ENCODE results near the gene PODXL.
"Not testable (repeated sequence)": the region's sequence is repeated elsewhere in the genome, so short reads cannot be mapped to it uniquely, and the experiment has no call there.

PODXL gene

DNA sequence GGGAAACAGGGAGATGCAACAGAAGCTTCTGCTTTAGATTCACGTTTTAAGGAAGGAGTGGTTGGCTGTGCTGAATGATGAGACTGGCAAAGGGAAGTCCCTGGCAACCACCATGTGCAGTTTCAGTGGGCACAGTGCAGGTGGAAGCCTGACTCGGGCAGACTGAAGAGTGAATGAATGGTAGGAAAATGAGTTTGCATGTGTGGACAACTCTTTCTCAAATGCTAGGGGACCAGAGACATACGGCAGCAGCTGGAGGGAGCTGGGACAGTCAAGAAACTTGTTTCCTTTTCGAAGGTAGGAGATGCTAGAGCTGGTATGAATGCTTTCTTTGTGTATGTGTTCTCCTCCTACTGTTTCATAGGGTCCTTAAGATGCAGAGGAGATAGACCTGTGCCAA is 29.0 kb downstream of the PODXL start:
- H3K9ac ChIP-seq (ENCODE audit: low read depth in 1 of 2, low read length in 2 of 2), result no peak overlapping the region
- H3K27ac ChIP-seq (ENCODE audit: low read depth, low read length), result no peak overlapping the region
- no peaks in the 10 kb centered on the region for H3K36me3 ChIP-seq (ENCODE audit: control insufficient read depth in 1 of 2, insufficient read depth in 2 of 2, low read length in 2 of 2)
- H3K9me3 ChIP-seq (ENCODE audit: control insufficient read depth in 1 of 2, low read length in 2 of 2), result no peaks in the 10 kb centered on the region
- H3K27me3 ChIP-seq (ENCODE audit: control insufficient read depth in 1 of 2, insufficient read depth in 2 of 2, low read length in 2 of 2), result no peaks in the 10 kb centered on the region
- H3K4me3 ChIP-seq (ENCODE audit: low read depth in 1 of 2, low read length in 2 of 2), result no peak overlapping the region
- peaks cover under 1 to 2% of the 10 kb centered on the region in 2 donors for H3K4me1 ChIP-seq (ENCODE audit: control insufficient read depth in 1 of 2, insufficient read depth in 2 of 2, low read length in 2 of 2)

- H3K36me3 ChIP-seq (ENCODE audit: control insufficient read depth in 1 of 2, insufficient read depth in 2 of 2, low read length in 2 of 2), result no peaks in the 10 kb centered on the region
- H3K4me3 ChIP-seq (ENCODE audit: low read depth in 1 of 2, low read length in 2 of 2), result no peak overlapping the region
- no peaks in the 10 kb centered on the region for H3K27me3 ChIP-seq (ENCODE audit: control insufficient read depth in 1 of 2, insufficient read depth in 2 of 2, low read length in 2 of 2)
- H3K27ac ChIP-seq (ENCODE audit: low read depth, low read length), result no peak overlapping the region
- peaks cover 12 to 13% of the 10 kb centered on the region in 2 donors for H3K4me1 ChIP-seq (ENCODE audit: control insufficient read depth in 1 of 2, insufficient read depth in 2 of 2, low read length in 2 of 2)
- H3K9me3 ChIP-seq (ENCODE audit: control insufficient read depth in 1 of 2, low read length in 2 of 2), result no peaks in the 10 kb centered on the region
- no peak overlapping the region for H3K9ac ChIP-seq (ENCODE audit: low read depth in 1 of 2, low read length in 2 of 2)
Measured at GRCh38 chr7:131525820-131526219, 30.6 kb downstream of the PODXL start.

DNA sequence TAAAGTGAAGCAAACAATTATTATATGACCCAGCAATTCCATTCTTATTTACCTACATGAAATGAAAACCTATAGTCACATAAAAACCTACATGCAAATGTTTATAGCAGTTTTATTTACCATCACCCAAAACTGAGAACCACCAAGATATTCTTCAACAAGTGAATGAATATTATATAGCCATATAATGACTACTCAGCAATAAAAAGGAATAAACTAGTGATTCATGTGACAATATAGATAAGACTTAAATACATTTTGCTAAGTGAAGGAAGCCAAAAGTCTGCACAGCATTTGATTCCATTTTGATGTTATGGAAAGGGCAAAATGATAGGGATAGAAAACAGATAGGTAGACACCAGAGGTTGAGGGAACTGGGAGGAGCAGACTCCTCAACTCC is 31.7 kb downstream of the PODXL start:
- Histone ChIP-seq H3K9me3 (ENCODE audit: control insufficient read depth in 1 of 2, low read length in 2 of 2) (no peaks in the 10 kb centered on the region), H3K27ac (ENCODE audit: low read depth, low read length) (no peak overlapping the region), H3K4me1 (ENCODE audit: control insufficient read depth in 1 of 2, insufficient read depth in 2 of 2, low read length in 2 of 2) (peaks cover 12 to 13% of the 10 kb centered on the region in 2 donors)

DNA sequence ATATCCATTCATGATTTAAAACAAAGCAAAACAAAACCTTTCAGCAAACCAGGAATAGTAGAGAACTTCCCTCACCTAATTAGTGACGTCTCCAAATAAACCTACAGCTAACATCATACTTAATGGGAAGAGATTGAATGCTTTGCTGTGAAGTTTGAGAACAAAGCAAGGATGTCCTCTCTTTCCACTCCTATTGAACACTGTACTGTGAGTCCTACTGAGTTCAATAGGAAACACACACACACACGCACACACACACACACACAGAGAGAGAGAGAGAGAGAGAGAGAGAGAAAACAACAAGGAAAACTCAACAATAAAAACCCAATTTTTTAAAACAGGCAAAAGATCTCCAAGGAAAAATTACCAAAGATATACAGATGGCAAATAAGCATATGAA is 32.3 kb downstream of the PODXL start:
- H3K4me3 ChIP-seq (ENCODE audit: low read depth in 1 of 2, low read length in 2 of 2), result no peak overlapping the region
- no peak overlapping the region for H3K9ac ChIP-seq (ENCODE audit: low read depth in 1 of 2, low read length in 2 of 2)
- no peak overlapping the region for H3K27ac ChIP-seq (ENCODE audit: low read depth, low read length)
- H3K4me1 ChIP-seq (ENCODE audit: control insufficient read depth in 1 of 2, insufficient read depth in 2 of 2, low read length in 2 of 2), result peaks cover 12 to 13% of the 10 kb centered on the region in 2 donors
- no peaks in the 10 kb centered on the region for H3K27me3 ChIP-seq (ENCODE audit: control insufficient read depth in 1 of 2, insufficient read depth in 2 of 2, low read length in 2 of 2)
- no peaks in the 10 kb centered on the region for H3K9me3 ChIP-seq (ENCODE audit: control insufficient read depth in 1 of 2, low read length in 2 of 2)
- no peaks in the 10 kb centered on the region for H3K36me3 ChIP-seq (ENCODE audit: control insufficient read depth in 1 of 2, insufficient read depth in 2 of 2, low read length in 2 of 2)

More for the DNA sequence above, 31.7 kb downstream of the PODXL start:
- Histone ChIP-seq H3K27me3 (ENCODE audit: control insufficient read depth in 1 of 2, insufficient read depth in 2 of 2, low read length in 2 of 2) (no peaks in the 10 kb centered on the region), H3K9ac (ENCODE audit: low read depth in 1 of 2, low read length in 2 of 2) (no peak overlapping the region), H3K4me3 (ENCODE audit: low read depth in 1 of 2, low read length in 2 of 2) (no peak overlapping the region), H3K36me3 (ENCODE audit: control insufficient read depth in 1 of 2, insufficient read depth in 2 of 2, low read length in 2 of 2) (no peaks in the 10 kb centered on the region)

DNA sequence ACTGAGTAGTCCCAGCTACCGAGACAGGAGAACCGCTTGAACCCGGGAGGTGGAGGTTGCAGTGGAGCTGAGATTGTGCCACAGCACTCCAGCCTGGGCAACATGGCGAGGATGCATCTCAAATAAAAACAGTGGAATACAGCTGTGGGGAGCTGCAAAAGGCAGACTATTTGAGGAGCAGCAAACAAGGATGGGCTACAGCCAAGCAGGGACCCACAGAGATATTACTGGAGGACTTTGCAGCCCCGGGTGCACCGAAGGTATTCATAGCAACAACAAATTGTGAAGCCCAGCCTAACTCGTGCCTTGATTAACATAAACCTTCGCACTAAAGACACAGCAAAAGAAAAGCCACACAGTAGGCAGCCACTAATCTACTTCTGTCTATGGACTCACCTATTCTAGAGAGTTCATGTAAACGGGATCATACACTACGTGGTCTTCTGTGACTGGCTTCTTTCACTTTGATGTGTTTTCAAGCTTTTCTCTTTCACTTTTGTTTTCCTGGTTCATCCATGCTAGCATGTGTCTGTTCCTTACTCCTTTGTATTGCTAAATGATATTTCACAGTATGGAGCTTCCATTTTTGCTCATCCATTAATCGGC is 34.0 kb downstream of the PODXL start:
- Histone ChIP-seq H3K9me3 (ENCODE audit: control insufficient read depth in 1 of 2, low read length in 2 of 2) (no peaks in the 10 kb centered on the region), H3K9ac (ENCODE audit: low read depth in 1 of 2, low read length in 2 of 2) (no peak overlapping the region), H3K27me3 (ENCODE audit: control insufficient read depth in 1 of 2, insufficient read depth in 2 of 2, low read length in 2 of 2) (no peaks in the 10 kb centered on the region), H3K27ac (ENCODE audit: low read depth, low read length) (no peak overlapping the region), H3K36me3 (ENCODE audit: control insufficient read depth in 1 of 2, insufficient read depth in 2 of 2, low read length in 2 of 2) (no peaks in the 10 kb centered on the region), H3K4me1 (ENCODE audit: control insufficient read depth in 1 of 2, insufficient read depth in 2 of 2, low read length in 2 of 2) (peaks cover 12 to 13% of the 10 kb centered on the region in 2 donors), H3K4me3 (ENCODE audit: low read depth in 1 of 2, low read length in 2 of 2) (peak overlapping the region; percentile 45 to 58)

- H3K27me3 ChIP-seq (ENCODE audit: control insufficient read depth in 1 of 2, insufficient read depth in 2 of 2, low read length in 2 of 2), result no peaks in the 10 kb centered on the region
- peaks cover 12 to 13% of the 10 kb centered on the region in 2 donors for H3K4me1 ChIP-seq (ENCODE audit: control insufficient read depth in 1 of 2, insufficient read depth in 2 of 2, low read length in 2 of 2)
- H3K4me3 ChIP-seq (ENCODE audit: low read depth in 1 of 2, low read length in 2 of 2), result peak overlapping the region in 1 of 2 donors; percentile 21
- H3K27ac ChIP-seq (ENCODE audit: low read depth, low read length), result no peak overlapping the region
- no peak overlapping the region for H3K9ac ChIP-seq (ENCODE audit: low read depth in 1 of 2, low read length in 2 of 2)
- H3K9me3 ChIP-seq (ENCODE audit: control insufficient read depth in 1 of 2, low read length in 2 of 2), result no peaks in the 10 kb centered on the region
- no peaks in the 10 kb centered on the region for H3K36me3 ChIP-seq (ENCODE audit: control insufficient read depth in 1 of 2, insufficient read depth in 2 of 2, low read length in 2 of 2)
Measured at GRCh38 chr7:131521651-131522163, 34.7 kb downstream of the PODXL start.

GRCh38 chr7:131518626-131519025 is 37.8 kb downstream of the PODXL start:
- Histone ChIP-seq H3K27me3 (ENCODE audit: control insufficient read depth in 1 of 2, insufficient read depth in 2 of 2, low read length in 2 of 2) (no peaks in the 10 kb centered on the region), H3K27ac (ENCODE audit: low read depth, low read length) (no peak overlapping the region), H3K4me3 (ENCODE audit: low read depth in 1 of 2, low read length in 2 of 2) (no peak overlapping the region), H3K9ac (ENCODE audit: low read depth in 1 of 2, low read length in 2 of 2) (no peak overlapping the region), H3K36me3 (ENCODE audit: control insufficient read depth in 1 of 2, insufficient read depth in 2 of 2, low read length in 2 of 2) (no peaks in the 10 kb centered on the region), H3K4me1 (ENCODE audit: control insufficient read depth in 1 of 2, insufficient read depth in 2 of 2, low read length in 2 of 2) (peaks cover 12 to 16% of the 10 kb centered on the region in 2 donors), H3K9me3 (ENCODE audit: control insufficient read depth in 1 of 2, low read length in 2 of 2) (no peaks in the 10 kb centered on the region)

- Histone ChIP-seq H3K9me3 (ENCODE audit: control insufficient read depth in 1 of 2, low read length in 2 of 2) (no peaks in the 10 kb centered on the region), H3K36me3 (ENCODE audit: control insufficient read depth in 1 of 2, insufficient read depth in 2 of 2, low read length in 2 of 2) (no peaks in the 10 kb centered on the region), H3K4me1 (ENCODE audit: control insufficient read depth in 1 of 2, insufficient read depth in 2 of 2, low read length in 2 of 2) (peaks cover 11 to 19% of the 10 kb centered on the region in 2 donors), H3K27me3 (ENCODE audit: control insufficient read depth in 1 of 2, insufficient read depth in 2 of 2, low read length in 2 of 2) (no peaks in the 10 kb centered on the region), H3K9ac (ENCODE audit: low read depth in 1 of 2, low read length in 2 of 2) (no peak overlapping the region), H3K27ac (ENCODE audit: low read depth, low read length) (no peak overlapping the region), H3K4me3 (ENCODE audit: low read depth in 1 of 2, low read length in 2 of 2) (no peak overlapping the region)
Measured at GRCh38 chr7:131517218-131517923, 39.1 kb downstream of the PODXL start.

- H3K9me3 ChIP-seq (ENCODE audit: control insufficient read depth in 1 of 2, low read length in 2 of 2); H3K27me3 ChIP-seq (ENCODE audit: control insufficient read depth in 1 of 2, insufficient read depth in 2 of 2, low read length in 2 of 2); H3K9ac ChIP-seq (ENCODE audit: low read depth in 1 of 2, low read length in 2 of 2); H3K4me1 ChIP-seq (ENCODE audit: control insufficient read depth in 1 of 2, insufficient read depth in 2 of 2, low read length in 2 of 2); H3K4me3 ChIP-seq (ENCODE audit: low read depth in 1 of 2, low read length in 2 of 2); H3K27ac ChIP-seq (ENCODE audit: low read depth, low read length); H3K36me3 ChIP-seq (ENCODE audit: control insufficient read depth in 1 of 2, insufficient read depth in 2 of 2, low read length in 2 of 2): not testable (repeated sequence)
Measured at GRCh38 chr7:131515471-131515870, 41.0 kb downstream of the PODXL start.

DNA sequence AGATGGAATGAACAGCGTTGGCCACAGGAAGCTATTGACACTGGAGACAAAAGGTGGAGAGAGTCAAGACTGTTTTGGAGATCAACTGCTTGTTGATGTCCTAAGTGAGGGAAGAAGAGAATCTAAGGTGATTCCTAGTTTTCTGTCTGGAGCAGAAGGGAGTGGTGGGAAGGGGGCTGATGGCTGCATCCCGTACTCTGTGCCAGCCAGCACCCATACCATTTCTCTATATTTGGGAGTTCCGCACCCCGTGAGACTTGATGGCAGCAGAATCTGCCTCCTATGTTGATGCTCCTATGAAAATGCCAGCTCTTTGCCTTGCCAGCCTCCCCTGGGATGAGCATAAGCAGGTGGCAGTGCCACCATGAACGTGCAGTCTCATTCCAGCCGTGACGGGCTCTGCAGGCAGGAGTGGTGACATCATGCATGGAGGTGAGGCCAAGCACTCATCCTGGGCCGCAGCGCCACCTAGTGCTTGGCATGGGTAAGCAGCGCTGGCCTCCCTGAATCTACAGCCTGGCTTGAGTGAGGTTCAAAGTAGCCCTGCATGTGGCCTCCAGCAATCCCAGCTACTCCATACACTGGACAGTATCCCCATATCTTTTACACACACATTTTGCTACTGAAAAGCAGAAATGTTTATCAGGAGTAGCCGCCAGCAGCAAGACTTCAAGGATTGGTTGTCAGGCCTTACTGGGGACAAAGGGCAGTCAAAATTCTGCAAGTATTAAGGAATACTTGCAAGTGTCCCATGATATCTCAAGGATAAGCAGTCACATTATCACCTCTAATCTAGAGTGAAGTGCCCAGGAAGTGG is 43.0 kb downstream of the PODXL start:
- Histone ChIP-seq H3K9ac (ENCODE audit: low read depth in 1 of 2, low read length in 2 of 2) (no peak overlapping the region), H3K4me1 (ENCODE audit: control insufficient read depth in 1 of 2, insufficient read depth in 2 of 2, low read length in 2 of 2) (peaks cover 0 to 9% of the 10 kb centered on the region in 2 donors), H3K27me3 (ENCODE audit: control insufficient read depth in 1 of 2, insufficient read depth in 2 of 2, low read length in 2 of 2) (no peaks in the 10 kb centered on the region), H3K9me3 (ENCODE audit: control insufficient read depth in 1 of 2, low read length in 2 of 2) (no peaks in the 10 kb centered on the region), H3K27ac (ENCODE audit: low read depth, low read length) (no peak overlapping the region), H3K36me3 (ENCODE audit: control insufficient read depth in 1 of 2, insufficient read depth in 2 of 2, low read length in 2 of 2) (peaks cover 0 to 3% of the 10 kb centered on the region in 2 donors), H3K4me3 (ENCODE audit: low read depth in 1 of 2, low read length in 2 of 2) (peak overlapping the region in 1 of 2 donors; percentile 30)

Measured in duodenal mucosa (tissue), 2 donors.